ENCODE results near the gene EFCAB6. TPM values are rescaled to one million over a fixed set of nuclear protein-coding genes. Genes with fewer than 3 reads are reported as not detected.

The EFCAB6 gene
- total and polyA plus RNA-seq, 9 of the 15 experiments (the other 6 are each of a cell fraction or from before 2014, with no cell fraction given) = 0.06 TPM; not detected in 8

DNA sequence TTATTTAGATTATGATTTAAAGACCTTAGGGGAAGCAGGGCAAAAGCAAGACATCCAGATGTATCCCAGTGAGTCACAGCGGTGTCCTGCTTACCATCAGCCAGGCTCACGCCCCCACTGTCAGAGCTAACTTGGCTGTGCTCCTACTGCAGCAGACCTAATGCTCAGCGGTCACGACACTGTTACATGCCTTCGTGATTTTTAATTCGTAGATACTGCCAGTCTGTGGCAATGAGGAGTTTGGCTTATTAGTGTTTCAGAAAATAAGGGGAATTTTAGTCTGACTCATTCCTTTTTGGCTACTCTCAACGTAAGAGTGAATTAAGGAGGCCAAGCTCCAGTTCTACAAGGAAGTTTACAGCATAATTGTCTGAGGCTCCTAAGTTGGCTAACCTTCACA, 22.7 kb downstream of the EFCAB6 start (continued):
- TF ChIP-seq, protein P1, sequence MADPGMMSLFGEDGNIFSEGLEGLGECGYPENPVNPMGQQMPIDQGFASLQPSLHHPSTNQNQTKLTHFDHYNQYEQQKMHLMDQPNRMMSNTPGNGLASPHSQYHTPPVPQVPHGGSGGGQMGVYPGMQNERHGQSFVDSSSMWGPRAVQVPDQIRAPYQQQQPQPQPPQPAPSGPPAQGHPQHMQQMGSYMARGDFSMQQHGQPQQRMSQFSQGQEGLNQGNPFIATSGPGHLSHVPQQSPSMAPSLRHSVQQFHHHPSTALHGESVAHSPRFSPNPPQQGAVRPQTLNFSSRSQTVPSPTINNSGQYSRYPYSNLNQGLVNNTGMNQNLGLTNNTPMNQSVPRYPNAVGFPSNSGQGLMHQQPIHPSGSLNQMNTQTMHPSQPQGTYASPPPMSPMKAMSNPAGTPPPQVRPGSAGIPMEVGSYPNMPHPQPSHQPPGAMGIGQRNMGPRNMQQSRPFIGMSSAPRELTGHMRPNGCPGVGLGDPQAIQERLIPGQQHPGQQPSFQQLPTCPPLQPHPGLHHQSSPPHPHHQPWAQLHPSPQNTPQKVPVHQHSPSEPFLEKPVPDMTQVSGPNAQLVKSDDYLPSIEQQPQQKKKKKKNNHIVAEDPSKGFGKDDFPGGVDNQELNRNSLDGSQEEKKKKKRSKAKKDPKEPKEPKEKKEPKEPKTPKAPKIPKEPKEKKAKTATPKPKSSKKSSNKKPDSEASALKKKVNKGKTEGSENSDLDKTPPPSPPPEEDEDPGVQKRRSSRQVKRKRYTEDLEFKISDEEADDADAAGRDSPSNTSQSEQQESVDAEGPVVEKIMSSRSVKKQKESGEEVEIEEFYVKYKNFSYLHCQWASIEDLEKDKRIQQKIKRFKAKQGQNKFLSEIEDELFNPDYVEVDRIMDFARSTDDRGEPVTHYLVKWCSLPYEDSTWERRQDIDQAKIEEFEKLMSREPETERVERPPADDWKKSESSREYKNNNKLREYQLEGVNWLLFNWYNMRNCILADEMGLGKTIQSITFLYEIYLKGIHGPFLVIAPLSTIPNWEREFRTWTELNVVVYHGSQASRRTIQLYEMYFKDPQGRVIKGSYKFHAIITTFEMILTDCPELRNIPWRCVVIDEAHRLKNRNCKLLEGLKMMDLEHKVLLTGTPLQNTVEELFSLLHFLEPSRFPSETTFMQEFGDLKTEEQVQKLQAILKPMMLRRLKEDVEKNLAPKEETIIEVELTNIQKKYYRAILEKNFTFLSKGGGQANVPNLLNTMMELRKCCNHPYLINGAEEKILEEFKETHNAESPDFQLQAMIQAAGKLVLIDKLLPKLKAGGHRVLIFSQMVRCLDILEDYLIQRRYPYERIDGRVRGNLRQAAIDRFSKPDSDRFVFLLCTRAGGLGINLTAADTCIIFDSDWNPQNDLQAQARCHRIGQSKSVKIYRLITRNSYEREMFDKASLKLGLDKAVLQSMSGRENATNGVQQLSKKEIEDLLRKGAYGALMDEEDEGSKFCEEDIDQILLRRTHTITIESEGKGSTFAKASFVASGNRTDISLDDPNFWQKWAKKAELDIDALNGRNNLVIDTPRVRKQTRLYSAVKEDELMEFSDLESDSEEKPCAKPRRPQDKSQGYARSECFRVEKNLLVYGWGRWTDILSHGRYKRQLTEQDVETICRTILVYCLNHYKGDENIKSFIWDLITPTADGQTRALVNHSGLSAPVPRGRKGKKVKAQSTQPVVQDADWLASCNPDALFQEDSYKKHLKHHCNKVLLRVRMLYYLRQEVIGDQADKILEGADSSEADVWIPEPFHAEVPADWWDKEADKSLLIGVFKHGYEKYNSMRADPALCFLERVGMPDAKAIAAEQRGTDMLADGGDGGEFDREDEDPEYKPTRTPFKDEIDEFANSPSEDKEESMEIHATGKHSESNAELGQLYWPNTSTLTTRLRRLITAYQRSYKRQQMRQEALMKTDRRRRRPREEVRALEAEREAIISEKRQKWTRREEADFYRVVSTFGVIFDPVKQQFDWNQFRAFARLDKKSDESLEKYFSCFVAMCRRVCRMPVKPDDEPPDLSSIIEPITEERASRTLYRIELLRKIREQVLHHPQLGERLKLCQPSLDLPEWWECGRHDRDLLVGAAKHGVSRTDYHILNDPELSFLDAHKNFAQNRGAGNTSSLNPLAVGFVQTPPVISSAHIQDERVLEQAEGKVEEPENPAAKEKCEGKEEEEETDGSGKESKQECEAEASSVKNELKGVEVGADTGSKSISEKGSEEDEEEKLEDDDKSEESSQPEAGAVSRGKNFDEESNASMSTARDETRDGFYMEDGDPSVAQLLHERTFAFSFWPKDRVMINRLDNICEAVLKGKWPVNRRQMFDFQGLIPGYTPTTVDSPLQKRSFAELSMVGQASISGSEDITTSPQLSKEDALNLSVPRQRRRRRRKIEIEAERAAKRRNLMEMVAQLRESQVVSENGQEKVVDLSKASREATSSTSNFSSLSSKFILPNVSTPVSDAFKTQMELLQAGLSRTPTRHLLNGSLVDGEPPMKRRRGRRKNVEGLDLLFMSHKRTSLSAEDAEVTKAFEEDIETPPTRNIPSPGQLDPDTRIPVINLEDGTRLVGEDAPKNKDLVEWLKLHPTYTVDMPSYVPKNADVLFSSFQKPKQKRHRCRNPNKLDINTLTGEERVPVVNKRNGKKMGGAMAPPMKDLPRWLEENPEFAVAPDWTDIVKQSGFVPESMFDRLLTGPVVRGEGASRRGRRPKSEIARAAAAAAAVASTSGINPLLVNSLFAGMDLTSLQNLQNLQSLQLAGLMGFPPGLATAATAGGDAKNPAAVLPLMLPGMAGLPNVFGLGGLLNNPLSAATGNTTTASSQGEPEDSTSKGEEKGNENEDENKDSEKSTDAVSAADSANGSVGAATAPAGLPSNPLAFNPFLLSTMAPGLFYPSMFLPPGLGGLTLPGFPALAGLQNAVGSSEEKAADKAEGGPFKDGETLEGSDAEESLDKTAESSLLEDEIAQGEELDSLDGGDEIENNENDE (IDR thresholded peaks at IDR 0.05; ENCODE audit: low read depth, low read length) = no peak

Data from K562 (cell line).